ENCODE results near the gene DAGLB. TPM values are rescaled to one million over a fixed set of nuclear protein-coding genes. Genes with fewer than 3 reads are reported as not detected.

Gene DAGLB
- total RNA-seq, 2 experiments from 2014 or later, result 22.0 to 22.9 TPM

GRCh38 chr7:6480323-6480660 lies 32.5 kb upstream of the DAGLB start:
- no peak for DNase-seq
- Histone ChIP-seq H3K27ac (ENCODE audit: low read depth in 1 of 2, low read length in 2 of 2) (no peak overlapping the region), H3K4me1 (ENCODE audit: insufficient read depth, low read length) (peaks cover 54% of the 10 kb centered on the region), H3K36me3 (ENCODE audit: insufficient read depth, low read length) (peaks cover 4% of the 10 kb centered on the region), H3K4me3 (ENCODE audit: low read length) (no peak overlapping the region), H3K9me3 (ENCODE audit: control insufficient read depth in 1 of 2, insufficient read depth in 1 of 2, low read length in 2 of 2) (no peaks in the 10 kb centered on the region), H3K27me3 (ENCODE audit: control insufficient read depth in 1 of 2, insufficient read depth in 2 of 2, low read length in 2 of 2) (no peaks in the 10 kb centered on the region)
- ATAC-seq (ENCODE audit: poor library complexity), result no peak
- H3K36me3 Mint-ChIP-seq (ENCODE audit: low read depth), result peaks cover 50% of the 10 kb centered on the region
- POLR2A ChIA-PET, result no interaction called here
- CTCF ChIA-PET, result interaction anchor here (1.2 kb wide), 1 partner anchor 36 kb away, joined by 5 read pairs; no protein-coding TSS in a partner anchor
- TF ChIP-seq CTCF (IDR thresholded peaks at IDR 0.05), result no peak
- H3K27me3 Mint-ChIP-seq, result no peaks in the 10 kb centered on the region
- intact Hi-C loops (cut with DNase I, micrococcal nuclease), result loop anchor here in 1 of 2 experiments (2.0 kb wide), 2 partner anchors 27 to 35 kb away; no protein-coding TSS in a partner anchor
- peaks cover 82% of the 10 kb centered on the region for H3K4me1 Mint-ChIP-seq (ENCODE audit: low read depth)
- H3K4me3 Mint-ChIP-seq, result peak overlapping the region; percentile 56
- peak overlapping the region; percentile 27 for H3K27ac Mint-ChIP-seq
- H3K9me3 Mint-ChIP-seq, result no peaks in the 10 kb centered on the region

- Histone ChIP-seq H3K4me3 (ENCODE audit: low read length) (no peak overlapping the region), H3K27me3 (ENCODE audit: control insufficient read depth in 1 of 2, insufficient read depth in 2 of 2, low read length in 2 of 2) (no peaks in the 10 kb centered on the region), H3K36me3 (ENCODE audit: insufficient read depth, low read length) (peaks cover 8% of the 10 kb centered on the region), H3K27ac (ENCODE audit: low read depth in 1 of 2, low read length in 2 of 2) (no peak overlapping the region), H3K4me1 (ENCODE audit: insufficient read depth, low read length) (peaks cover 45% of the 10 kb centered on the region), H3K9me3 (ENCODE audit: control insufficient read depth in 1 of 2, insufficient read depth in 1 of 2, low read length in 2 of 2) (no peaks in the 10 kb centered on the region)
- Mint-ChIP-seq H3K27me3 (no peaks in the 10 kb centered on the region), H3K4me1 (ENCODE audit: low read depth) (peaks cover 76% of the 10 kb centered on the region), H3K27ac (peak overlapping the region; percentile 76), H3K36me3 (ENCODE audit: low read depth) (peaks cover 57% of the 10 kb centered on the region), H3K4me3 (peak overlapping the region; percentile 11), H3K9me3 (no peaks in the 10 kb centered on the region)
- ChIA-PET POLR2A (no interaction called here), CTCF (interaction anchor here (1.7 kb wide), 1 partner anchor 17 kb away, joined by 3 read pairs; no protein-coding TSS in a partner anchor)
- no peak for TF ChIP-seq CTCF (IDR thresholded peaks at IDR 0.05)
- ATAC-seq (ENCODE audit: poor library complexity) (no peak), DNase-seq (peak in 1 of 14 experiments; percentile 24)
- intact Hi-C loops (cut with DNase I, micrococcal nuclease), result no loop called here
Observed at GRCh38 chr7:6479067-6479466, 31.3 kb upstream of the DAGLB start.

- Histone ChIP-seq H3K4me3 (ENCODE audit: low read length) (no peak overlapping the region), H3K9me3 (ENCODE audit: control insufficient read depth in 1 of 2, insufficient read depth in 1 of 2, low read length in 2 of 2) (no peaks in the 10 kb centered on the region), H3K27me3 (ENCODE audit: control insufficient read depth in 1 of 2, insufficient read depth in 2 of 2, low read length in 2 of 2) (no peaks in the 10 kb centered on the region), H3K4me1 (ENCODE audit: insufficient read depth, low read length) (peaks cover 43% of the 10 kb centered on the region), H3K36me3 (ENCODE audit: insufficient read depth, low read length) (peaks cover 17% of the 10 kb centered on the region), H3K27ac (ENCODE audit: low read depth in 1 of 2, low read length in 2 of 2) (no peak overlapping the region)
- CTCF ChIA-PET, result interaction anchor here (1.7 kb wide), 1 partner anchor 18 kb away, joined by 3 read pairs; no protein-coding TSS in a partner anchor
- Mint-ChIP-seq H3K9me3 (no peaks in the 10 kb centered on the region), H3K27ac (peak overlapping the region; percentile 28), H3K27me3 (no peaks in the 10 kb centered on the region), H3K4me3 (no peak overlapping the region), H3K4me1 (ENCODE audit: low read depth) (peaks cover 78% of the 10 kb centered on the region), H3K36me3 (ENCODE audit: low read depth) (peaks cover 63% of the 10 kb centered on the region)
- intact Hi-C loops (cut with DNase I, micrococcal nuclease), result no loop called here
- ATAC-seq (ENCODE audit: poor library complexity), result no peak
- POLR2A ChIA-PET, result no interaction called here
- no peak for DNase-seq
- TF ChIP-seq CTCF (IDR thresholded peaks at IDR 0.05), result no peak
Observed at GRCh38 chr7:6478186-6478585, 30.4 kb upstream of the DAGLB start.
